Uterus (tissue), 2 donors: Measurements from ENCODE around the gene IGLON5.

Source experiments
- CTCF ChIP-seq, 4 experiments: fragments of 200-600 bp in 2 of 4; fragments of 450-650 bp in 2 of 4; sonication (generic) in 2 of 4; IDR thresholded peaks; one replicate each; pipeline ENCODE4 v1.5.1; 2016 to 2019; ENCODE audit warnings: antibody characterized with exemption in 4 of 4, mild to moderate bottlenecking in 2 of 4, moderate library complexity in 1 of 4
- POLR2A ChIP-seq, 2 donors: fragments of 450-650 bp; IDR thresholded peaks; one replicate each; pipeline ENCODE4 v1.6.1; 2016; ENCODE audit warnings: antibody characterized with exemption in 2 of 2, mild to moderate bottlenecking in 1 of 2, moderate library complexity in 1 of 2

GRCh38 chr19:51365211-51365964, 53.9 kb downstream of the IGLON5 start:
- no peak for TF ChIP-seq CTCF (IDR thresholded peaks at IDR 0.05)
- no peak for TF ChIP-seq POLR2A (IDR thresholded peaks at IDR 0.05)
